ENCODE measurements around the gene URAD.

The URAD gene

DNA sequence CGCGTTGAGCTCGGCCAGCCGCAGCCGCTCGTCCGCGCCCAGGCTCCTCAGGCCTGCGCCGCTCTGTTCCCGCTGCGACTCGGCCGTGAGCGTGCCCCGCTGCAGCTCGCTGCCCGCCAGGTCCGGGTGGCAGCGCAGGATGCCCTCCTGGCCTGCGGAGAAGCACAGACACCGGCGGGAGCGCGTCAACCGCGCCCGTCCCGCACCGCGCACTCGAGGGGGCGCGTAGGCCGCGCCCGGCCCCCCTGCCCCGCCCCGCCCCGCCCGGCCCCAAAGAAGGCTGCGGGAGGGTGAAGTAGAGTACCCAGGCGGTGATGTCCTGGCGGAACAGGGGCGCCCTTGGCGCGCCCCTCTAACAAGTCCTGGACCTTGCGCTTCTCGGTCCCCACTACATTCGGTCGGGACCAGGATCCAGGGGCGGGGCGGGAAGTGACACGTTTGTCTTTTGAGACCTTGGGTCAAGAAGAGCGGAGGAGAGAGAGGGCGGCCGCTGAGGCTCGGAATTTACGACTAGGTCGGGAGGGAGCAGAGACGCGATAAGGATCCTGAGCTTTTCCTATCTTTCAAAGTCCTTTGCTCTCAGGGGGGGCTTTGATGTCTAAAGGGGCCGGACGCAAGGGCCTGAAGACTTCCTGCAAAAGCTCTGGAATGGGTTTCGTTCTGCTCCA lies 10.1 kb downstream of the URAD start:
- FAIRE-seq (no peak), DNase-seq (ENCODE audit: insufficient read length, low spot score) (no peak)
- no peak for TF ChIP-seq POU2F2 (IDR thresholded peaks at IDR 0.05; ENCODE audit: low read depth, low read length)

DNA sequence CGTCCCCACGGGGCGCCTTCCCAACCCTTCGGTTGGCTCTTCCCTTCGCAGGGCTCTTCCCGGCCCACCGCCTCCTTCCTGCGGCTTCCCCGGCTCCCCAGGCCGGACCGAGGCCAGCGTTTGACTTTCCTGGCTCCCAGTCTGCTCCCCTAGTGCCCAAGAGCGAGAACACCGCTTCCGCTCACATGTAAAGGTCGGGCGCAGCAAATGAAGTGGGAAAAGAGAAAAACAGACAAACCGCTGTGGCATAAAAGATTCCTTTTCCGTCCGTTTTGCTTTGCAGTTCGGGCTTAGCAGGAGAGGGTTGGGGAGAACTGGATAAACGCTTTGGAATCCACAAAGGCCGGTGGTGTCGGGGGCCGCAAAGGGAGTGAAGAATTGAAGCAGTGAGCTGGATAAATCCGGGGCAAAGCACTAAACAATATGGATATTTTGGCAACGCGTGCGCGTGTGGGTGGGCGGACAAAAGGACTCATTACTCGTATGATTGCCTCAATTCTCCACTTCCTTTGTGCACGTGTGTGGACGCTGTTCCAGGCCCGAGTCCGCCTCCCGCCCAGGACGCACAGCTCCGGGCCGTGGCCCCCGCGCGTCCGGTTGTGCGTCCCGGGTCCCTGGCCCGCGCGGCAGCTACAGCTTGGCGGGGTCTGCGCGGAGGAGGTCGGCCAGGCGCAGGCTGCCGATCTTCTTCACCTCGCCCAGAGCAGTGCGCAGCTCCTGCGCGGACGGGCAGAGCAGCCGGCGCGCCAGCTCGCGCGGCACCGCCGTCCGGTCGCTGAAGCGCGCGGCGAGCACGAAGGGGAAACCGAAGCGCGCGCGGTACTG lies 10.8 kb downstream of the URAD start:
- FAIRE-seq (no peak), DNase-seq (ENCODE audit: insufficient read length, low spot score) (no peak)
- TF ChIP-seq TAF1 (IDR thresholded peaks at IDR 0.05; ENCODE audit: low read depth, low read length) (no peak), POLR2A (IDR thresholded peaks at IDR 0.05; ENCODE audit: low read depth, low read length) (no peak), SPI1 (IDR thresholded peaks at IDR 0.05; ENCODE audit: low read depth, low read length) (no peak), POU2F2 (IDR thresholded peaks at IDR 0.05; ENCODE audit: low read depth, low read length) (no peak), PAX5 (IDR thresholded peaks at IDR 0.05; ENCODE audit: insufficient read depth, low read length, severe bottlenecking) (no peak), POLR2AphosphoS5 (IDR thresholded peaks at IDR 0.05; ENCODE audit: low read depth, low read length) (no peak)

DNA sequence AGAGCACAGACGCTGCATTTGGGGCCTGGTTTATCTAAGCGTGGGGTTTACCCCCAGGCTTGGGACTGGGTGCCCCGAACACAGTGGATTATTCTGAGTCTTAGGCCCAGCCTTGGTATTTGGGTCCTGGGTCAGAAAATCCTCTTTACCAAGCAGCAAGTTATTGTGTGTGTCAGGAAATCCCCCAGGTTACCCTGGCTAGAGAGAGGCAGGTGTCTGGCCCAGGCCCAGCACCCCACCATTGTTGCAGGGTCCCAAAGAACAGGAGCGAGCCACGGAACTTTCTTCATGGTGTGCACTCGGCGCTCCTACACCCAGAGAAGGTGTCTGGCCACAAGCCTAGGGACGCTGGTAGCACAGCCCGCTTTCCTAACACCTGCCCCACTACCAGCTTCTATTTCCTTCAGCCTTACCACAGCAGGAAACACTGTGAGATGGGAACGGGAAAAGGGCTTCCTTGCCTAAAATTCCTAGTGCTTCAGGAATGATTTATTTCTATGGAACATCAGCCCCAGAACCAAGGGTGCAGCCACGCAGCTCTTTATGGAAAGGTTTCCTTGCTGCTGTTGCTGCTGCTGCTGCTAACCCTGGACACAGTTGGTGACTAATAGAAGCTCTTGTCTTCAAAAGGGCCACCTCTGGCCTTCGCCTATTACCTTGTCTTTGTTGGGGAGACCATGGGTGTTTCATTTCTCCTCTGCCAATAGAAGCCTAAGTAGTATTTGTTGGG lies 12.0 kb downstream of the URAD start:
- DNase-seq (ENCODE audit: insufficient read length, low spot score) (no peak), FAIRE-seq (no peak)
- TF ChIP-seq POU2F2 (IDR thresholded peaks at IDR 0.05; ENCODE audit: low read depth, low read length) (no peak), TAF1 (IDR thresholded peaks at IDR 0.05; ENCODE audit: low read depth, low read length) (no peak), SPI1 (IDR thresholded peaks at IDR 0.05; ENCODE audit: low read depth, low read length) (no peak), POLR2AphosphoS5 (IDR thresholded peaks at IDR 0.05; ENCODE audit: low read depth, low read length) (no peak), POLR2A (IDR thresholded peaks at IDR 0.05; ENCODE audit: low read depth, low read length) (no peak), PAX5 (IDR thresholded peaks at IDR 0.05; ENCODE audit: insufficient read depth, low read length, severe bottlenecking) (no peak)

DNA sequence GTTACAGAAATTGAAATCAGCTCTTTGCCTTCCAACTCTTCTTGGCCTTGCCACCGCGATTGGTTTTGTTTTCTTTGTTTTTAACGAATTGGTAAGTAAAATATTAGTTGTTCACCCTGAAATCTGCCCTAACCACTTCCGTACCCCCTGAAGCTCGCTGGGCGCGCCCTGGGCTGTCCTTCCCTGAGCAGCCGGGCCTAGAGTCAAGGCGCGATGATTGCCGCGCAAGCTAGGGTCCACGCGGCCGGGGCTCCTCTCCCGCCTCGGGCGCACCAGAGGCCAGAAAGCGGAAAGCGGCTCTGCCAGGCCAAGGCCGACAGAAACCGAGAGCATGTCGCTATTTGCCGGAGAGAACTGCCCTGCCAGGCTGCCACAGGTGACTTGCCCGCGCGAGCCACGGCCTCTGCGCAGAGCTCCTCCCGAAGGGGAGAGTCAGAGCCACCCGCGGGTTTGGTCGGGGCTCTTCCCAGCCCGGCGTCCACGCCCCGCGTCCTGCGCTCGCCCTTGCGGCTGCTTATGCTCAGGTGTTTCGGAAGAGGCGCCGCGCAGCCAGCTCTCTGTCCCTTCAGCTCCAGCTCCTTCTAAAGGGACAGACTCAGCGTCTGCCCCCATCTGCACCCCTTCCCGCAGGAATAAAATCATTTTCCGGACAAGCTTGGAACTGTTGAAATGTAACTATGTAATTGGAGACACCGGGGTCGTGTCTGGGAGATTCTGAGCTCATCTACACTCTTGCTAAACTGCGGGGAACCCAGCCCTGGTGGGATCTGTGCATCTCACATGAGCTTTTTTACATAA lies 12.7 kb downstream of the URAD start:
- no peak for FAIRE-seq
- TF ChIP-seq SPI1 (IDR thresholded peaks at IDR 0.05; ENCODE audit: low read depth, low read length) (no peak), POLR2AphosphoS5 (IDR thresholded peaks at IDR 0.05; ENCODE audit: low read depth, low read length) (no peak), TAF1 (IDR thresholded peaks at IDR 0.05; ENCODE audit: low read depth, low read length) (no peak), POU2F2 (IDR thresholded peaks at IDR 0.05; ENCODE audit: low read depth, low read length) (no peak), PAX5 (IDR thresholded peaks at IDR 0.05; ENCODE audit: insufficient read depth, low read length, severe bottlenecking) (no peak), POLR2A (IDR thresholded peaks at IDR 0.05; ENCODE audit: low read depth, low read length) (no peak)
- no peak for DNase-seq (ENCODE audit: insufficient read length, low spot score)

DNA sequence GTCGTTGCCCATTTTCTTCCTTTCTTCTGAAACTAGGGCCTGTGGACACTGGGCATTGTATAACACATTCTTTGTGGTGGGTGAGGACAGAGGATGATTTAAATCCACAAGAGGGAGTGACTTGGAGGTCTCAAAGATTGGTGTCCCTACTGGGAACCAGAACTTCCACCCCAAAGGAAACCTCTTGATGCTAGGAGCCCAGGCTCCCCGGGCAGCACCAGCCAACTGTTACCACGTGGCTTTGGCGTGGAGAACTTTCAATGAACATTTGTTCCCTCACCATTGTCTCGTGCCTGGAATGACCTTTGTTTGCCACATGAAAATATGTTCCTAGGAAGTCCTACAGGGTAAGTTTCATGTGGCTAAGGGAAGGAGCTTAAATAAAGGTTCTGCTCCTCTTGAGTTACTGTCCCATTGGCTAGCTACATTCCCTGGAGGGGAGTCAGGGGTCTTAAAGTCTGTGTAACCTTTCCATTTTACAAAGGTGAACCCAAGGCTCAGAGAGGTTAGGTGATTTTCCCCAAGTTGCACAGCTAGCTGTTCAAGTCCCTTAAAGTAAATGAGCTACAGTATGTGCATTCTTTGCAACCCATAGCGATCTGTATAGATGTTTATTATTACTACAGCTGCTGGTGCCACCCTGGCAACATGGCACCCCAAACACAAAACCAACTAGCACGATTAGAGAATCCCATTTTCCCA lies 14.4 kb downstream of the URAD start:
- no peak for TF ChIP-seq PAX5 (IDR thresholded peaks at IDR 0.05; ENCODE audit: insufficient read depth, low read length, severe bottlenecking)
- no peak for TF ChIP-seq SPI1 (IDR thresholded peaks at IDR 0.05; ENCODE audit: low read depth, low read length)
- no peak for TF ChIP-seq POLR2AphosphoS5 (IDR thresholded peaks at IDR 0.05; ENCODE audit: low read depth, low read length)
- TF ChIP-seq POLR2A (IDR thresholded peaks at IDR 0.05; ENCODE audit: low read depth, low read length) = no peak
- TF ChIP-seq POU2F2 (IDR thresholded peaks at IDR 0.05; ENCODE audit: low read depth, low read length) = no peak
- FAIRE-seq = no peak
- DNase-seq (ENCODE audit: insufficient read length, low spot score) = no peak

DNA sequence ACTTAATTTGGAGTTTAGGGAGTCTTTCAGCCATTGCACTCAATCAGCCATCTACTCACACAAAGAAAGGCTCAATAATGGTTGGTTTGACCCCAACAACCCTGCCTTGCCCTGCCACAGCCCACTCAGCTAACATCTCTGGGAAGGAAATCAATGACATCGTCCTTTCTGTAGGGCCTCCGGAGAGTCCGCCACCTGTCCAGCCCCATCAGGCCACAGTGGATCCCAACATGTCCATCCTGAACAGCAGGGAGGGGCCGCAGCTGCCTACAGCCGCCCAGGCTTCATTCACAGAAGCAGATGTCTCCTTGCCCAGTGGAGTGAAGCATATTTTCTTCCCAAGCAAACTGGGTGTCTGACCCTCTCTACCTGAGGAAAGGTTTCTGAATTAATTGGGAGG lies 15.2 kb downstream of the URAD start:
- no peak for TF ChIP-seq SPI1 (IDR thresholded peaks at IDR 0.05; ENCODE audit: low read depth, low read length)
- no peak for TF ChIP-seq PAX5 (IDR thresholded peaks at IDR 0.05; ENCODE audit: insufficient read depth, low read length, severe bottlenecking)
- no peak for TF ChIP-seq TAF1 (IDR thresholded peaks at IDR 0.05; ENCODE audit: low read depth, low read length)
- TF ChIP-seq POLR2A (IDR thresholded peaks at IDR 0.05; ENCODE audit: low read depth, low read length) = no peak
- no peak for TF ChIP-seq POU2F2 (IDR thresholded peaks at IDR 0.05; ENCODE audit: low read depth, low read length)
- no peak for TF ChIP-seq POLR2AphosphoS5 (IDR thresholded peaks at IDR 0.05; ENCODE audit: low read depth, low read length)
- no peak for DNase-seq (ENCODE audit: insufficient read length, low spot score)
- no peak for FAIRE-seq

DNA sequence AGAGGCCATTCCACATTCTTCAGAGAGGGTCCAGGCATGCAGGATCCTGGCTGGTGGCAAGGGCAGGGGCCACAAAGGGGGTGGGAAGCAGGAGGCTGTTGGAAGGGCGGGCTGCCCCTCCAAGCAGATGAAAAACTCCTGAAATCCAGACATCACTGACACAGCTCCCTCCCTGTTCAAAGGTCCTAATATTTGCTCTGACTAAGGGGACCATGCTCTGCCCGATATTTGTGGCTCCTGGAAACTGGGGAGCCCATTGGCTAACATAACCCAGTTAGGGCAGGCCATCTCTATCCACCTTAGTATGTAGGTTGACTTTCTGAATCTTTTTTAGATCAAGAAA lies 16.0 kb downstream of the URAD start:
- DNase-seq (ENCODE audit: insufficient read length, low spot score) = no peak
- no peak for TF ChIP-seq PAX5 (IDR thresholded peaks at IDR 0.05; ENCODE audit: insufficient read depth, low read length, severe bottlenecking)
- no peak for TF ChIP-seq TAF1 (IDR thresholded peaks at IDR 0.05; ENCODE audit: low read depth, low read length)
- no peak for TF ChIP-seq POLR2AphosphoS5 (IDR thresholded peaks at IDR 0.05; ENCODE audit: low read depth, low read length)
- TF ChIP-seq POU2F2 (IDR thresholded peaks at IDR 0.05; ENCODE audit: low read depth, low read length) = no peak
- TF ChIP-seq SPI1 (IDR thresholded peaks at IDR 0.05; ENCODE audit: low read depth, low read length) = no peak
- no peak for TF ChIP-seq POLR2A (IDR thresholded peaks at IDR 0.05; ENCODE audit: low read depth, low read length)
- FAIRE-seq = no peak

DNA sequence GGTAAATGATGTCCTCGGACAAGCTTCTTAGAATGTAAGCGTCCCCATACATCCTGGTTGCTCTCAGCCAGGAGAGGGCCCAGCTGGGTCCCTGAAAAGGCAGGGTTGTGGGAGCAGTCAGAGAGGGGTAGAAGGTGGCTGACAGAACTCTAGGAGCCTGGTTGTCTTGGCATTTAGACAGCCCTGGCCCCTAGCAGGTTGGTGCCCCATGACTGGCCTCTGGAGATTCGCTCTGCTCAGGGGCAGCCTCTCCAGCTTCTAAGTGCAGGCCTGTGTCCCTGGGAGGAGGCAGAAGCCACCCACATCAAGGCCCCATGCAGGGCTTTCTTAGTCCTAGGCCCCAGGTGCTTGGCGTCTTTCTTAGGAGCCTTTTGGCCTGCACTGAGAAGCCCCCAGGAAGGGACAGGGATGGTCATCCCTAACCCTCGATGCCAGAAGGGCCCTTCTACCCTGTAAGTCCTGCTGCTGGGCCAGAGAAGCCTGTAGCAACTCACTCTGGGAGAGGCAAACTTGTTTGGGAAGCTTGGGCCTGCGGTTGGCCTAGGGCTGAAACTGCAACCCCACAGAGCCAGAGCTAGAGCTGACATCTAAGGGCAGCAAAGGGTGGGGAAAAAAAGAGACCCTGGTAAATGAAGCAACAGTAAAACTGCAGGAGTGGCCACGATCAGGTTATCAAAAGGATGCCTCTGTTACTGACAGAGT lies 16.6 kb downstream of the URAD start:
- FAIRE-seq (no peak), DNase-seq (ENCODE audit: insufficient read length, low spot score) (no peak)
- TF ChIP-seq SPI1 (IDR thresholded peaks at IDR 0.05; ENCODE audit: low read depth, low read length) = no peak
- no peak for TF ChIP-seq TAF1 (IDR thresholded peaks at IDR 0.05; ENCODE audit: low read depth, low read length)
- TF ChIP-seq PAX5 (IDR thresholded peaks at IDR 0.05; ENCODE audit: insufficient read depth, low read length, severe bottlenecking) = no peak
- no peak for TF ChIP-seq POLR2AphosphoS5 (IDR thresholded peaks at IDR 0.05; ENCODE audit: low read depth, low read length)
- TF ChIP-seq POU2F2 (IDR thresholded peaks at IDR 0.05; ENCODE audit: low read depth, low read length) = no peak
- no peak for TF ChIP-seq POLR2A (IDR thresholded peaks at IDR 0.05; ENCODE audit: low read depth, low read length)
